HepG2 (cell line): ENCODE data around the gene FHL1.

Experiments
- CTCF ChIP-seq: sonication (generic); formaldehyde crosslinking; IDR thresholded peaks from 2 replicates; pipeline ENCODE4 v1.5.0; 2020; ENCODE audit warnings: mild to moderate bottlenecking, missing genetic modification reagents, moderate library complexity
- EP300 ChIP-seq, 3 experiments: sonication (generic) in 1 of 3; formaldehyde crosslinking in 1 of 3; IDR thresholded peaks; 2 replicates each; pipeline versions ENCODE4 v1.5.1 to v1.6.1; 2011 to 2020; ENCODE audit warnings: low read depth in 2 of 3, low read length in 2 of 3, borderline replicate concordance in 1 of 3, improper control_type of control experiment in 1 of 3, mild to moderate bottlenecking in 1 of 3, missing genetic modification reagents in 1 of 3, moderate library complexity in 1 of 3
- EZH2 ChIP-seq: conservative IDR thresholded peaks from 2 replicates; pipeline ENCODE4 v1.6.1; 2012; ENCODE audit warnings: mild to moderate bottlenecking, low read depth, low read length, moderate library complexity
- NFYB ChIP-seq: sonication (generic); formaldehyde crosslinking; IDR thresholded peaks from 2 replicates; pipeline ENCODE4 v1.4.0; 2020; ENCODE audit warnings: missing genetic modification reagents
- RBFOX2 ChIP-seq: fragments of 200-400 bp; formaldehyde crosslinking; IDR thresholded peaks from 2 replicates; pipeline ENCODE4 v1.6.1; 2017; ENCODE audit warnings: low read depth, mild to moderate bottlenecking, low read length
- SIX4 ChIP-seq: sonication (generic); formaldehyde crosslinking; IDR thresholded peaks from 2 replicates; pipeline ENCODE4 v1.4.0; 2020; ENCODE audit warnings: missing genetic modification reagents
- TCF12 ChIP-seq, 2 experiments: fragments of 450-650 bp in 1 of 2; sonication (generic) in 1 of 2; formaldehyde crosslinking in 1 of 2; IDR thresholded peaks; 2 replicates each; pipeline versions ENCODE4 v1.6.1 to v1.8.0; 2017 to 2022; ENCODE audit warnings: antibody characterized with exemption in 1 of 2, mild to moderate bottlenecking in 1 of 2, missing genetic modification reagents in 1 of 2, moderate library complexity in 1 of 2
- TP53 ChIP-seq: sonication (generic); formaldehyde crosslinking; conservative IDR thresholded peaks from 2 replicates; pipeline ENCODE4 v1.4.0; 2020; ENCODE audit warnings: missing genetic modification reagents
- ZFX ChIP-seq: sonication (generic); formaldehyde crosslinking; IDR thresholded peaks from 2 replicates; pipeline ENCODE4 v1.4.0; 2020; ENCODE audit warnings: mild to moderate bottlenecking, low read depth, missing genetic modification reagents, moderate library complexity
- ZNF292 ChIP-seq: sonication (generic); formaldehyde crosslinking; IDR thresholded peaks from 2 replicates; pipeline ENCODE4 v1.8.1; 2022; ENCODE audit warnings: mild to moderate bottlenecking, low read depth, missing genetic modification reagents, borderline replicate concordance
- ZNF576 ChIP-seq: sonication (generic); formaldehyde crosslinking; IDR thresholded peaks from 2 replicates; pipeline ENCODE4 v1.4.0; 2020; ENCODE audit warnings: mild to moderate bottlenecking, missing genetic modification reagents
- ZNF788 ChIP-seq: sonication (generic); formaldehyde crosslinking; IDR thresholded peaks from 2 replicates; pipeline ENCODE4 v1.5.0; 2020; ENCODE audit warnings: mild to moderate bottlenecking, missing genetic modification reagents, borderline replicate concordance

GRCh38 chrX:136201601-136202000 lies 54.3 kb downstream of the FHL1 start:
- TF ChIP-seq ZFX (CRISPR knock-in tag) (no peak), NFYB (CRISPR knock-in tag) (no peak), SIX4 (CRISPR knock-in tag) (no peak), EP300 (IDR thresholded peaks at IDR 0.05; ENCODE audit: low read depth in 2 of 2, low read length in 2 of 2) (no peak), EP300 (CRISPR knock-in tag; IDR thresholded peaks at IDR 0.05; ENCODE audit: borderline replicate concordance) (no peak), TCF12 (IDR thresholded peaks at IDR 0.05) (no peak), TCF12 (CRISPR knock-in tag; IDR thresholded peaks at IDR 0.05) (no peak), ZNF788 (CRISPR knock-in tag) (no peak), RBFOX2 (no peak), TP53 (CRISPR knock-in tag) (no peak), ZNF292 (CRISPR knock-in tag) (no peak), CTCF (no peak), EZH2 (no peak), ZNF576 (CRISPR knock-in tag) (no peak)
